ENCODE measurements around the gene CGNL1. TPM values are rescaled to one million over a fixed set of nuclear protein-coding genes. Genes with fewer than 3 reads are reported as not detected.

The CGNL1 gene, protein sequence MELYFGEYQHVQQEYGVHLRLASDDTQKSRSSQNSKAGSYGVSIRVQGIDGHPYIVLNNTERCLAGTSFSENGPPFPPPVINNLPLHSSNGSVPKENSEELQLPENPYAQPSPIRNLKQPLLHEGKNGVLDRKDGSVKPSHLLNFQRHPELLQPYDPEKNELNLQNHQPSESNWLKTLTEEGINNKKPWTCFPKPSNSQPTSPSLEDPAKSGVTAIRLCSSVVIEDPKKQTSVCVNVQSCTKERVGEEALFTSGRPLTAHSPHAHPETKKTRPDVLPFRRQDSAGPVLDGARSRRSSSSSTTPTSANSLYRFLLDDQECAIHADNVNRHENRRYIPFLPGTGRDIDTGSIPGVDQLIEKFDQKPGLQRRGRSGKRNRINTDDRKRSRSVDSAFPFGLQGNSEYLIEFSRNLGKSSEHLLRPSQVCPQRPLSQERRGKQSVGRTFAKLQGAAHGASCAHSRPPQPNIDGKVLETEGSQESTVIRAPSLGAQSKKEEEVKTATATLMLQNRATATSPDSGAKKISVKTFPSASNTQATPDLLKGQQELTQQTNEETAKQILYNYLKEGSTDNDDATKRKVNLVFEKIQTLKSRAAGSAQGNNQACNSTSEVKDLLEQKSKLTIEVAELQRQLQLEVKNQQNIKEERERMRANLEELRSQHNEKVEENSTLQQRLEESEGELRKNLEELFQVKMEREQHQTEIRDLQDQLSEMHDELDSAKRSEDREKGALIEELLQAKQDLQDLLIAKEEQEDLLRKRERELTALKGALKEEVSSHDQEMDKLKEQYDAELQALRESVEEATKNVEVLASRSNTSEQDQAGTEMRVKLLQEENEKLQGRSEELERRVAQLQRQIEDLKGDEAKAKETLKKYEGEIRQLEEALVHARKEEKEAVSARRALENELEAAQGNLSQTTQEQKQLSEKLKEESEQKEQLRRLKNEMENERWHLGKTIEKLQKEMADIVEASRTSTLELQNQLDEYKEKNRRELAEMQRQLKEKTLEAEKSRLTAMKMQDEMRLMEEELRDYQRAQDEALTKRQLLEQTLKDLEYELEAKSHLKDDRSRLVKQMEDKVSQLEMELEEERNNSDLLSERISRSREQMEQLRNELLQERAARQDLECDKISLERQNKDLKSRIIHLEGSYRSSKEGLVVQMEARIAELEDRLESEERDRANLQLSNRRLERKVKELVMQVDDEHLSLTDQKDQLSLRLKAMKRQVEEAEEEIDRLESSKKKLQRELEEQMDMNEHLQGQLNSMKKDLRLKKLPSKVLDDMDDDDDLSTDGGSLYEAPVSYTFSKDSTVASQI
- total RNA-seq, result 31.9 TPM
- long read RNA-seq, full-length matches to known transcripts, result 5 of 20 reads
- long read RNA-seq, partial matches to known transcripts, result 7 of 20 reads
- long read RNA-seq, other reads (novel, unspliced or antisense), result 8 of 20 reads

DNA sequence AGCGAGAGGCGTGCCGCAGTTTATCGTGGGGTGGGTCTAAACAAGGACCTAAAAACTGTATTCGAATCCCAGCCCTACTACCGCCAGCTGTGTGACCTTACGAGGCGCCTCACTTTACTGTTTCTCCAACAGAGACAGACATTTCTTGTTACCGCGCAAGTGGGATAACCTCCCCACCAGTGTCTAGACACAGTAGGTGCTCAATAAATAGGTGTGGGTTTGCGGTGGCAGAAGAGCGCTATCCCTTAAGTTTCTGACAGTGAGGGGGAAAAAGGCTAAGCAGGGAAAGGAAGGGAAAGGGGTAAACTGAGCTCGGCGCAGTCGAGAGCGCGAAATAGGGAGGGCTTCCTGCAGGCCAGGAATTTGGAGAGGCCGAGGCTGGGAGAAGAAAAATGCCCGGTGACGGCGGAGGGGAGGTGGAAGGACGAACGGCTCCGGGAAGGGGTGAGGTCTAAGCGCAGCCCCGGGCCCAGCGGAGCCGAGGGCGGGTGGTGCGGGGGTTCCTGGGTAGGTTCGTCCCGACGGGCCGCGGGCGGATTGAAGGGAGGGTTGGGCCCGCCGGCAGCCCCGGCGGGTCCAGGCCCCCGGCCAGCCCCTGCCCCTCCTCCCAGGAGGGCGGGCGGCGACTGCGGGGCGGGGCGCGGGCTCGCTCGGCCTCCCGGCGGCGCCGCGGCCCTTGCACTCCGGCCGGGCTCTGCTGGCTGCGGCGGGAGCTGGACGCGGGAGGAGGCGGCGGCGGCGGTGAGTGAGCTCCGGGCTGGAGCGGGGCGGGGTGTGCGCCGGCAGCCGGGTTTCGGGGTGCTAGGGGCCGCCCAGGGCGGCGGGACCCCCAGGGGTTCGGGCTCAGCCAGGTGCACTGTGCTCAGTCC is at the start of gene CGNL1:
TSS of gene CGNL1 (plus strand) at position 679 of the 869 bp plus-strand sequence. CDS start 61,495 bp downstream, outside the sequence.
- H3K27ac ChIP-seq (replicated peaks), result peak within 1 kb of the TSS; percentile 53

DNA sequence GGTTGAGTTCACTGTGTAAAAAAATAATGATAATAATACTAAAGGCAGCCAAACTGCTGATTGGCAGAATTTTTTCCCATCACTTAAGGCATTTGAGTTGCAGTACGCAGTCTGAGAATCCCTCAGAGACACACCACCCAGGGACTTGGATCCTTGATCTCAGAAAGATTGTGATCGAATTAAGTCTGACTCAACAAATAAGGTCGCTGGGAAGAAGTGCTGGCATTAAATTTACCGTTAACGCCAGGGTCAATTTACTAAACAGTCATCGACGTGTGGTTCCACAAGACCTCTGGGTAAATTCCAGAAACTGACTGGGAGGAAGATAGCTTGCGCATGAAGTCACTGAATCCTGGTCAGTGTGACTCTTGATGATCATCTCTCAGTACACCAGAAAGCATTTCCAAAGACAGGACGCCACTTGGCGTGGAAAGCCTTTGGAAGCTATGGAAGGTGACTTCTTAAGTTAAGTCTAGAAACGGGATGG is 48.3 kb upstream of the CGNL1 start:
- TF ChIP-seq, protein P1, sequence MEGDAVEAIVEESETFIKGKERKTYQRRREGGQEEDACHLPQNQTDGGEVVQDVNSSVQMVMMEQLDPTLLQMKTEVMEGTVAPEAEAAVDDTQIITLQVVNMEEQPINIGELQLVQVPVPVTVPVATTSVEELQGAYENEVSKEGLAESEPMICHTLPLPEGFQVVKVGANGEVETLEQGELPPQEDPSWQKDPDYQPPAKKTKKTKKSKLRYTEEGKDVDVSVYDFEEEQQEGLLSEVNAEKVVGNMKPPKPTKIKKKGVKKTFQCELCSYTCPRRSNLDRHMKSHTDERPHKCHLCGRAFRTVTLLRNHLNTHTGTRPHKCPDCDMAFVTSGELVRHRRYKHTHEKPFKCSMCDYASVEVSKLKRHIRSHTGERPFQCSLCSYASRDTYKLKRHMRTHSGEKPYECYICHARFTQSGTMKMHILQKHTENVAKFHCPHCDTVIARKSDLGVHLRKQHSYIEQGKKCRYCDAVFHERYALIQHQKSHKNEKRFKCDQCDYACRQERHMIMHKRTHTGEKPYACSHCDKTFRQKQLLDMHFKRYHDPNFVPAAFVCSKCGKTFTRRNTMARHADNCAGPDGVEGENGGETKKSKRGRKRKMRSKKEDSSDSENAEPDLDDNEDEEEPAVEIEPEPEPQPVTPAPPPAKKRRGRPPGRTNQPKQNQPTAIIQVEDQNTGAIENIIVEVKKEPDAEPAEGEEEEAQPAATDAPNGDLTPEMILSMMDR (IDR thresholded peaks at IDR 0.05; ENCODE audit: borderline replicate concordance), result no peak
- Histone ChIP-seq H3K4me1 (peaks cover 4% of the 10 kb centered on the region), H3K9me3 (replicated peaks) (no peaks in the 10 kb centered on the region), H3K27me3 (ENCODE audit: low read depth) (no peaks in the 10 kb centered on the region), H3K36me3 (no peaks in the 10 kb centered on the region), H3K4me3 (no peak overlapping the region), H3K27ac (replicated peaks) (peak overlapping the region; percentile 8)
- intact Hi-C loops (cut with micrococcal nuclease), result no loop called here
- no peak for DNase-seq

More for the DNA sequence above, at the start of gene CGNL1:
- Histone ChIP-seq H3K4me3 (peak within 1 kb of the TSS; percentile 74), H3K36me3 (no peaks in the 10 kb centered on the region), H3K27me3 (ENCODE audit: low read depth) (peaks cover 59% of the 10 kb centered on the region), H3K9me3 (replicated peaks) (no peaks in the 10 kb centered on the region), H3K4me1 (peaks cover 15% of the 10 kb centered on the region)
- intact Hi-C loops (cut with micrococcal nuclease), result no loop called here
- TF ChIP-seq, protein P1 (IDR thresholded peaks at IDR 0.05; ENCODE audit: borderline replicate concordance), result no peak
- peak; percentile 39 for DNase-seq

DNA sequence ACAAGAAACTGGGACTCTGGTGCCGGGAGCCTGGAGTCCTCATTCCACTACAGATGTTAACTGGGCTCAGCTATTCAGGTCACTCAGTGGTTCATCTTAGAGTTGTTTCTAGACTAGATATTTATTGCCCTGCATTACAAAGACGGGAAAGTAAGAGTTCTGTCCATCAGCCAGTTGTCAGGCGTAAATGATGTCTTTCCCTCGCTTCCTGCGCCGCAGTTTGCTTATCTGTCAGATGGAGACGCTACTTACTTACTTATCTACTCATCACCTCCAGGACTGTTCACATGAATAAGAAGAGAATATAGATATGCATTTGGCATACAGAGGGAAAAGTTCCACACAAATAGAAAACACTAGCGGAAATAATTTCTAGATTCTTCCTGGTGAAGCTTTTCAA is 47.8 kb upstream of the CGNL1 start:
- Histone ChIP-seq H3K27ac (replicated peaks) (no peak overlapping the region), H3K9me3 (replicated peaks) (no peaks in the 10 kb centered on the region), H3K4me1 (peaks cover 4% of the 10 kb centered on the region), H3K36me3 (no peaks in the 10 kb centered on the region), H3K27me3 (ENCODE audit: low read depth) (no peaks in the 10 kb centered on the region), H3K4me3 (no peak overlapping the region)
- TF ChIP-seq, protein P1 (IDR thresholded peaks at IDR 0.05; ENCODE audit: borderline replicate concordance), result no peak
- no peak for DNase-seq
- intact Hi-C loops (cut with micrococcal nuclease), result no loop called here

DNA sequence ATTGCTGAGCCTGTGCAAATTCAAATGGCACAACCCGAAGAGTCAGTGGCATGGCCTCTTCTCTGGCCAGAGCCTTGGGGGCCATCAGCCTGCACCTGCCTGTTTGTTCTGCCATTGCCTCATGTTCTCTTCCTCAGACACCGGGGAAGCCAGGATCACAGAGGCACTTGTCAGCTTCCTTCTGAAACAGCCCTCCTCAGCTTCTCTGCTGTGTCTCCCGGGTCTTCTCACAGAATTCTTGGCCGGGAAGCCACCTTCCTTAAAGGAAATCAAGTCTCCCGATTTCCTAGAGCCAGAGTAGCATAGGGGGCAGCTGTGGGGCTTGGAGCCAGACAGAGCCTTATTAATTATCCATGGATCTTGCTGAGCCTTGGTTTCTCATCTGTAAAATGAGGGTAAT is 47.4 kb upstream of the CGNL1 start:
- peaks cover 4% of the 10 kb centered on the region for H3K4me1 ChIP-seq
- H3K9me3 ChIP-seq (replicated peaks), result no peaks in the 10 kb centered on the region
- TF ChIP-seq, protein P1 (IDR thresholded peaks at IDR 0.05; ENCODE audit: borderline replicate concordance), result no peak
- H3K36me3 ChIP-seq, result no peaks in the 10 kb centered on the region
- H3K4me3 ChIP-seq, result no peak overlapping the region
- intact Hi-C loops (cut with micrococcal nuclease), result no loop called here
- DNase-seq, result no peak
- H3K27ac ChIP-seq (replicated peaks), result no peak overlapping the region
- no peaks in the 10 kb centered on the region for H3K27me3 ChIP-seq (ENCODE audit: low read depth)
